Kidney (tissue), 14 donors: ENCODE results near the gene JAML. TPM values are rescaled to one million over a fixed set of nuclear protein-coding genes. Genes with fewer than 3 reads are reported as not detected.

ENCODE experiments used
- DNase-seq, 5 donors: peaks; one replicate each; pipeline ENCODE4 v3.0.0-alpha.2; 2013 to 2020
- FAIRE-seq: peaks from 2 replicates; lab custom pipeline; 2012; peaks lifted over from hg19 to GRCh38; lab: Jason Lieb, UNC
- H3K27ac ChIP-seq, 2 donors: one replicate each; pipeline ENCODE4 v1.7.0; 2013; ENCODE audit warnings: low read depth in 2 of 2, low read length in 2 of 2, inconsistent platforms in 1 of 2
- H3K27me3 ChIP-seq: one replicate; pipeline ENCODE4 v1.7.1; 2013; ENCODE audit warnings: low read length, inconsistent platforms; ENCODE audit not compliant: control insufficient read depth, insufficient read depth
- H3K36me3 ChIP-seq, 3 donors: one replicate each; pipeline versions ENCODE4 v1.7.0 to v1.7.1; 2013; ENCODE audit warnings: low read length in 3 of 3, control low read depth in 1 of 3, inconsistent platforms in 1 of 3; ENCODE audit not compliant: insufficient read depth in 3 of 3, control insufficient read depth in 2 of 3
- H3K4me1 ChIP-seq, 3 donors: one replicate each; pipeline versions ENCODE4 v1.7.0 to v1.7.1; 2013; ENCODE audit warnings: low read length in 3 of 3, inconsistent platforms in 1 of 3, low read depth in 1 of 3; ENCODE audit not compliant: control insufficient read depth in 2 of 3, insufficient read depth in 2 of 3
- H3K4me3 ChIP-seq, 3 donors: one replicate each; pipeline versions ENCODE4 v1.7.0 to v1.8.1; 2013; ENCODE audit warnings: low read length in 3 of 3, control low read depth in 1 of 3, inconsistent platforms in 1 of 3
- H3K9ac ChIP-seq, 3 donors: one replicate each; pipeline versions ENCODE4 v1.7.0 to v1.7.1; 2013; ENCODE audit warnings: low read length in 3 of 3, control low read depth in 1 of 3, inconsistent platforms in 1 of 3
- H3K9me3 ChIP-seq, 3 donors: one replicate each; pipeline versions ENCODE4 v1.7.0 to v1.7.1; 2013; ENCODE audit warnings: low read length in 3 of 3, control low read depth in 1 of 3, inconsistent platforms in 1 of 3; ENCODE audit not compliant: control insufficient read depth in 2 of 3, insufficient read depth in 1 of 3
- CTCF ChIP-seq: IDR thresholded peaks from 3 replicates; pipeline ENCODE4 v1.5.1; 2012; ENCODE audit warnings: mild to moderate bottlenecking, moderate library complexity, borderline replicate concordance; ENCODE audit not compliant: insufficient read depth; ENCODE audit errors: extremely low read depth
- intact Hi-C: fragments of 100-400 bp; cut with DNase I; formaldehyde crosslinking; loops from one replicate; pipeline ENCODE4 v1.11.1; 2022
- polyA plus RNA-seq: library from polyadenylated mRNA; stranded (reverse); fragments of 350-450 nt; fragmentation: Illumina TruSeq; extraction: RNeasy Lipid Tissue Mini Kit (QIAGEN cat#74804); gene quantifications from one replicate; pipeline ENCODE4 v1.2.3, GENCODE V29; 2014; ENCODE audit warnings: low read depth, low replicate concordance; ENCODE audit not compliant: insufficient read depth
- total RNA-seq: library from RNA; stranded (reverse); fragmentation: NEBNext Ultra II Directional; extraction: Animal tissue kit (Norgen Biotek cat#: 25700); gene quantifications from one replicate; pipeline ENCODE4 v1.2.1, GENCODE V29; 2021
- donor health status: control.
- donor health status: control.
- donor health status: control.
- donor health status: control.
- donor health status: control.
- donor health status: DM: yes; HTN: yes; CAD: no.
- donor health status: Normal renal cell carcinoma (clear cell type).

JAML gene
- total and polyA plus RNA-seq, 2 donors from 2014 or later, result 2.5 to 17.1 TPM

- H3K36me3 ChIP-seq, result peaks cover 0 to 13% (median 9%) of the 10 kb centered on the region in 3 donors
- no peak overlapping the region for H3K9ac ChIP-seq
- no peaks in the 10 kb centered on the region for H3K9me3 ChIP-seq
- no peaks in the 10 kb centered on the region for H3K4me1 ChIP-seq
- DNase-seq (no peak), FAIRE-seq (no peak)
- no peak overlapping the region for H3K27ac ChIP-seq
- no peak overlapping the region for H3K4me3 ChIP-seq
- no peaks in the 10 kb centered on the region for H3K27me3 ChIP-seq
- intact Hi-C loops, result no loop called here
- TF ChIP-seq CTCF, result no peak
Measured at GRCh38 chr11:118230088-118230487, 5.3 kb upstream of the JAML start.

- Histone ChIP-seq H3K4me1 (no peaks in the 10 kb centered on the region), H3K4me3 (no peak overlapping the region), H3K9me3 (no peaks in the 10 kb centered on the region), H3K27ac (peak overlapping the region in 1 of 2 donors; percentile 71), H3K9ac (no peak overlapping the region), H3K27me3 (no peaks in the 10 kb centered on the region), H3K36me3 (peaks cover 0 to 13% (median 9%) of the 10 kb centered on the region in 3 donors)
- FAIRE-seq (no peak), DNase-seq (no peak)
- TF ChIP-seq CTCF, result no peak
- intact Hi-C loops, result no loop called here
Measured at GRCh38 chr11:118229274-118229847, 4.5 kb upstream of the JAML start.

GRCh38 chr11:118227865-118228785, 3.3 kb upstream of the JAML start:
- H3K27ac ChIP-seq, result peak overlapping the region in 1 of 2 donors; percentile 14
- FAIRE-seq (no peak), DNase-seq (no peak)
- no peak overlapping the region for H3K4me3 ChIP-seq
- H3K27me3 ChIP-seq, result no peaks in the 10 kb centered on the region
- peaks cover 0 to 13% (median 5%) of the 10 kb centered on the region in 3 donors for H3K36me3 ChIP-seq
- no peak overlapping the region for H3K9ac ChIP-seq
- TF ChIP-seq CTCF, result no peak
- no peaks in the 10 kb centered on the region for H3K4me1 ChIP-seq
- H3K9me3 ChIP-seq, result no peaks in the 10 kb centered on the region
- intact Hi-C loops, result no loop called here
